ENCODE data around the gene SEMA5B. TPM values are rescaled to one million over a fixed set of nuclear protein-coding genes. Genes with fewer than 3 reads are reported as not detected.

SEMA5B gene
- total and polyA plus RNA-seq, 2 of the 4 experiments (the other 2 are of a cell fraction): not detected

DNA sequence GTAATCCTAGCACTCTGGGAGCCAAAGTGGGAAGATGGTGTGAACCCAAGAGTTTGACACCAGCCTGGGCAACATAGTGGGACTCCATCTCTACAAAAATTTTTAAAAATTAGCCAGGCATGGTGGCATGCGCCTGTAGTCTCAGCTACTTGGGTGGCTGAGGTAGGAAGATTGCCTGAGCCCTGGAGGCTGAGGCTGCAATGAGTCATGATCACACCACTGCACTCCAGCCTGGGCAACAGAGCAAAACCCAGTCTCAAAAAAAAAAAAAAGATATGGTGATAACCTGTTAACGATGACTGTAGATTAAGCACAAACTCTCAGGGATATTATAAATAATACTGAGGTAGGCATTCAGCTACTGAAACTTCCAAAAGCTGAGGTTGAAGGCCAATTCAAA lies 125.2 kb downstream of the SEMA5B start:
- Histone ChIP-seq H3K4ac (ENCODE audit: low read depth, low read length) (no peak overlapping the region), H4K8ac (ENCODE audit: low read depth in 2 of 2, low read length in 2 of 2) (no peak overlapping the region), H4K91ac (ENCODE audit: insufficient read depth, low read depth, low read length) (no peak overlapping the region), H2AK5ac (ENCODE audit: low read depth, low read length) (no peak overlapping the region), H3K9me1 (ENCODE audit: insufficient read depth, low read length) (no peaks in the 10 kb centered on the region), H4K5ac (ENCODE audit: low read depth, low read length) (no peak overlapping the region), H3K9me3 (ENCODE audit: control insufficient read depth, insufficient read depth, low read length) (peaks cover 2% of the 10 kb centered on the region; the same call in 1 of the 2 replicates), H3K4me3 (ENCODE audit: insufficient read depth, low read depth, low read length) (no peak overlapping the region), H2BK120ac (ENCODE audit: low read depth, low read length) (no peak overlapping the region), H3K9ac (ENCODE audit: low read depth, low read length) (no peak overlapping the region), H3K4me2 (ENCODE audit: low read depth, low read length) (no peak overlapping the region), H4K20me1 (ENCODE audit: insufficient read depth, low read length) (no peaks in the 10 kb centered on the region), H3K14ac (replicated peaks; ENCODE audit: low read depth, low read length) (no peak overlapping the region), H3K56ac (ENCODE audit: extremely low read depth, insufficient read depth, low read length) (no peak overlapping the region), H3K23ac (ENCODE audit: low read depth, low read length) (no peak overlapping the region), H3K4me1 (ENCODE audit: control insufficient read depth, insufficient read depth, low read length) (no peaks in the 10 kb centered on the region), H3K27me3 (ENCODE audit: control insufficient read depth, insufficient read depth, low read length) (peaks cover 26% of the 10 kb centered on the region), H2BK5ac (ENCODE audit: low read depth, low read length, poor library complexity, severe bottlenecking) (no peak overlapping the region), H2BK15ac (ENCODE audit: low read depth, low read length) (no peak overlapping the region), H3K79me1 (ENCODE audit: low read depth in 1 of 2, low read length in 2 of 2) (no peaks in the 10 kb centered on the region), H2AK9ac (replicated peaks; ENCODE audit: low read depth, low read length, poor library complexity) (no peak overlapping the region), H3K27ac (ENCODE audit: insufficient read depth, low read length) (no peak overlapping the region), H2AFZ (replicated peaks; ENCODE audit: low read length, poor library complexity) (no peak overlapping the region), H3K36me3 (ENCODE audit: control insufficient read depth, insufficient read depth, low read length) (no peaks in the 10 kb centered on the region), H3K18ac (ENCODE audit: low read depth, low read length) (no peak overlapping the region), H2BK20ac (ENCODE audit: low read depth, low read length) (no peak overlapping the region)
- BruUV-seq (replicated peaks): no TSS peak
- DNase-seq (no peak), ATAC-seq (ENCODE audit: low read depth) (no peak)
- dilution Hi-C loops (cut with HindIII; ENCODE audit: low sequenced_read_pairs, unreplicated experiment) (no loop called here), intact Hi-C loops (cut with micrococcal nuclease) (no loop called here), in situ Hi-C loops (cut with MboI; ENCODE audit: low sequenced_read_pairs) (no loop called here)
- CTCF ChIA-PET: no interaction called here
- TF ChIP-seq RFX5 (IDR thresholded peaks at IDR 0.05; ENCODE audit: low read depth, low read length): no peak
- TF ChIP-seq, protein P1, sequence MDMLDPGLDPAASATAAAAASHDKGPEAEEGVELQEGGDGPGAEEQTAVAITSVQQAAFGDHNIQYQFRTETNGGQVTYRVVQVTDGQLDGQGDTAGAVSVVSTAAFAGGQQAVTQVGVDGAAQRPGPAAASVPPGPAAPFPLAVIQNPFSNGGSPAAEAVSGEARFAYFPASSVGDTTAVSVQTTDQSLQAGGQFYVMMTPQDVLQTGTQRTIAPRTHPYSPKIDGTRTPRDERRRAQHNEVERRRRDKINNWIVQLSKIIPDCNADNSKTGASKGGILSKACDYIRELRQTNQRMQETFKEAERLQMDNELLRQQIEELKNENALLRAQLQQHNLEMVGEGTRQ (IDR thresholded peaks at IDR 0.05; ENCODE audit: low read depth, low read length): no peak
- no peak for TF ChIP-seq CTCF (conservative IDR thresholded peaks at IDR 0.05; ENCODE audit: low read depth, low read length)
- no peak for TF ChIP-seq RCOR1 (IDR thresholded peaks at IDR 0.05; ENCODE audit: insufficient replicate concordance, low read length)
- no peak for TF ChIP-seq SMC3 (IDR thresholded peaks at IDR 0.05; ENCODE audit: low read depth, low read length)
- TF ChIP-seq BHLHE40 (IDR thresholded peaks at IDR 0.05; ENCODE audit: low read depth, low read length): no peak
- TF ChIP-seq MAFK (IDR thresholded peaks at IDR 0.05; ENCODE audit: low read depth, low read length): no peak
- no peak for TF ChIP-seq FOS (IDR thresholded peaks at IDR 0.05; ENCODE audit: low read depth, low read length)
- TF ChIP-seq POLR2A (IDR thresholded peaks at IDR 0.05; ENCODE audit: low read depth, low read length): no peak
- no peak for TF ChIP-seq NFE2L2 (IDR thresholded peaks at IDR 0.05; ENCODE audit: low read depth, low read length)
- TF ChIP-seq RAD21 (IDR thresholded peaks at IDR 0.05; ENCODE audit: low read length): no peak
- no peak for TF ChIP-seq MXI1 (IDR thresholded peaks at IDR 0.05; ENCODE audit: borderline replicate concordance, low read depth, low read length)
- TF ChIP-seq MAZ (IDR thresholded peaks at IDR 0.05; ENCODE audit: borderline replicate concordance, low read depth, low read length): no peak
- no peak for TF ChIP-seq CHD1 (IDR thresholded peaks at IDR 0.05; ENCODE audit: low read depth, low read length)
- POLR2A ChIA-PET (ENCODE audit: unreplicated experiment): no interaction called here
- no CpG with 5 or more reads among the region's 2 CpGs for WGBS, 2 experiments (ENCODE audit: extremely low coverage in 2 of 2, insufficient read length in 1 of 2)

Data from IMR-90 (cell line).